SU-DHL-6 (cell line): ENCODE measurements around the gene ABCF2.

Experiments used
- CTCF ChIP-seq: fragments of 200-600 bp; sonication (generic); IDR thresholded peaks from one replicate; pipeline ENCODE4 v1.5.1; 2017; ENCODE audit warnings: antibody characterized with exemption, mild to moderate bottlenecking, low read length, moderate library complexity; ENCODE audit not compliant: insufficient read depth, poor library complexity, severe bottlenecking
- EZH2phosphoT487 ChIP-seq: fragments of 200-600 bp; sonication (generic), shearing (Covaris generic); conservative IDR thresholded peaks from 2 replicates; pipeline ENCODE4 v1.6.1; 2018; ENCODE audit warnings: mild to moderate bottlenecking, antibody characterized with exemption, low read length, moderate library complexity, mixed read lengths

GRCh38 chr7:151273651-151274390, 46.8 kb upstream of the ABCF2 start:
- no peak for TF ChIP-seq CTCF
- TF ChIP-seq EZH2phosphoT487 = no peak
